Muscle of leg (tissue), 11 donors: ENCODE results near the gene PRDM16. TPM values are rescaled to one million over a fixed set of nuclear protein-coding genes. Genes with fewer than 3 reads are reported as not detected.

Experiments
- DNase-seq: peaks from one replicate; pipeline ENCODE4 v3.0.0; 2013
- H3K27ac ChIP-seq: one replicate; pipeline ENCODE4 v1.5.1; 2013; ENCODE audit warnings: mild to moderate bottlenecking, low read length, control low read depth
- H3K27me3 ChIP-seq: one replicate; pipeline ENCODE4 v1.6.1; 2013; ENCODE audit warnings: low read length; ENCODE audit not compliant: control insufficient read depth, insufficient read depth
- H3K36me3 ChIP-seq: one replicate; pipeline ENCODE4 v1.6.1; 2013; ENCODE audit warnings: low read length; ENCODE audit not compliant: control insufficient read depth, insufficient read depth
- H3K4me1 ChIP-seq: one replicate; pipeline ENCODE4 v1.6.1; 2013; ENCODE audit warnings: low read length; ENCODE audit not compliant: control insufficient read depth, insufficient read depth
- H3K4me3 ChIP-seq: one replicate; pipeline ENCODE4 v1.5.1; 2013; ENCODE audit warnings: low read length, control low read depth
- H3K9me3 ChIP-seq: replicated peaks from 2 replicates; pipeline ENCODE4 v1.6.1; 2013; ENCODE audit warnings: low read depth, low read length; ENCODE audit not compliant: control insufficient read depth
- WGBS: methylation state at CpG from one replicate; pipeline ENCODE4 v1.1.5; 2013; ENCODE audit warnings: missing lambda C conversion rate; ENCODE audit not compliant: insufficient coverage; 5-methylcytosine and 5-hydroxymethylcytosine counted together
- polyA plus RNA-seq, 8 donors: library from polyadenylated mRNA; unstranded; fragments of 120-200 nt; gene quantifications; one replicate each; pipeline versions ENCODE4 v1.2.1 to v1.2.3, GENCODE V29; 2013; ENCODE audit warnings: inconsistent platforms in 1 of 8, low replicate concordance in 1 of 8; ENCODE audit not compliant: insufficient read length in 8 of 8, insufficient read depth in 1 of 8
- total RNA-seq: library from RNA; stranded (reverse); fragments of 120-200 nt; gene quantifications from one replicate; pipeline ENCODE4 v1.2.4, GENCODE V29; 2013

The PRDM16 gene
- total and polyA plus RNA-seq, 9 donors: 0.43 to 1.9 (median 0.95) TPM

- H3K27ac ChIP-seq: no peak overlapping the region
- peaks cover 13% of the 10 kb centered on the region for H3K27me3 ChIP-seq
- H3K36me3 ChIP-seq: no peaks in the 10 kb centered on the region
- H3K4me1 ChIP-seq: peaks cover 37% of the 10 kb centered on the region
- no peak for DNase-seq
- 71% methylated on average over 24 of the region's 34 CpGs for WGBS
- no peak overlapping the region for H3K4me3 ChIP-seq
- peaks cover 5% of the 10 kb centered on the region for H3K9me3 ChIP-seq
Observed at GRCh38 chr1:3349161-3349967, 280.4 kb downstream of the PRDM16 start.

GRCh38 chr1:3349968-3350299 lies 280.9 kb downstream of the PRDM16 start:
- peaks cover under 1% of the 10 kb centered on the region for H3K9me3 ChIP-seq
- peaks cover 11% of the 10 kb centered on the region for H3K27me3 ChIP-seq
- no CpG with 5 or more reads among the region's 3 CpGs for WGBS
- no peaks in the 10 kb centered on the region for H3K36me3 ChIP-seq
- DNase-seq: no peak
- H3K27ac ChIP-seq: no peak overlapping the region
- H3K4me1 ChIP-seq: peaks cover 37% of the 10 kb centered on the region
- no peak overlapping the region for H3K4me3 ChIP-seq

- Histone ChIP-seq H3K27ac (peak overlapping the region; percentile 42), H3K27me3 (peaks cover 11% of the 10 kb centered on the region), H3K36me3 (no peaks in the 10 kb centered on the region), H3K4me1 (peaks cover 37% of the 10 kb centered on the region), H3K4me3 (no peak overlapping the region), H3K9me3 (no peaks in the 10 kb centered on the region)
- 37% methylated on average over 17 of the region's 20 CpGs for WGBS
- peak; percentile 67 for DNase-seq
Observed at GRCh38 chr1:3350506-3351261, 281.7 kb downstream of the PRDM16 start.

- no peaks in the 10 kb centered on the region for H3K36me3 ChIP-seq
- H3K27me3 ChIP-seq: peaks cover 16% of the 10 kb centered on the region
- H3K4me3 ChIP-seq: no peak overlapping the region
- 25% methylated on average over 7 of the region's 11 CpGs for WGBS
- H3K9me3 ChIP-seq: no peaks in the 10 kb centered on the region
- no peak for DNase-seq
- H3K27ac ChIP-seq: no peak overlapping the region
- peaks cover 37% of the 10 kb centered on the region for H3K4me1 ChIP-seq
Observed at GRCh38 chr1:3351449-3352298, 282.7 kb downstream of the PRDM16 start.

- Histone ChIP-seq H3K4me1 (peaks cover 37% of the 10 kb centered on the region), H3K27ac (no peak overlapping the region), H3K27me3 (peaks cover 20% of the 10 kb centered on the region), H3K9me3 (no peaks in the 10 kb centered on the region), H3K36me3 (no peaks in the 10 kb centered on the region), H3K4me3 (no peak overlapping the region)
- peak; percentile 67 for DNase-seq
- 14% methylated on average over 22 of the region's 30 CpGs for whole genome bisulfite sequencing
Observed at GRCh38 chr1:3352299-3352951, 283.4 kb downstream of the PRDM16 start.

GRCh38 chr1:3352952-3353331 lies 283.9 kb downstream of the PRDM16 start:
- H3K4me1 ChIP-seq: peaks cover 37% of the 10 kb centered on the region
- DNase-seq: peak; percentile 75
- H3K36me3 ChIP-seq: no peaks in the 10 kb centered on the region
- H3K27me3 ChIP-seq: peaks cover 25% of the 10 kb centered on the region
- 26% methylated on average over 12 of the region's 13 CpGs for WGBS
- no peak overlapping the region for H3K4me3 ChIP-seq
- no peak overlapping the region for H3K27ac ChIP-seq
- no peaks in the 10 kb centered on the region for H3K9me3 ChIP-seq

GRCh38 chr1:3353876-3354275 lies 284.9 kb downstream of the PRDM16 start:
- peaks cover 29% of the 10 kb centered on the region for H3K27me3 ChIP-seq

GRCh38 chr1:3355089-3355488 lies 286.1 kb downstream of the PRDM16 start:
- WGBS: 78% methylated on average over 7 of the region's 8 CpGs
- no peaks in the 10 kb centered on the region for H3K9me3 ChIP-seq
- no peak for DNase-seq
- no peak overlapping the region for H3K4me3 ChIP-seq
- peaks cover 38% of the 10 kb centered on the region for H3K27me3 ChIP-seq
- peaks cover 32% of the 10 kb centered on the region for H3K4me1 ChIP-seq
- H3K27ac ChIP-seq: no peak overlapping the region
- H3K36me3 ChIP-seq: no peaks in the 10 kb centered on the region

More at GRCh38 chr1:3353876-3354275, 284.9 kb downstream of the PRDM16 start:
- DNase-seq: no peak
- no peak overlapping the region for H3K27ac ChIP-seq
- no peaks in the 10 kb centered on the region for H3K9me3 ChIP-seq
- peaks cover 37% of the 10 kb centered on the region for H3K4me1 ChIP-seq
- 100% methylated on average over 3 of the region's 8 CpGs for WGBS
- H3K4me3 ChIP-seq: no peak overlapping the region
- H3K36me3 ChIP-seq: no peaks in the 10 kb centered on the region

- no peak for DNase-seq
- H3K27ac ChIP-seq: no peak overlapping the region
- 77% methylated on average over 22 of the region's 37 CpGs for WGBS
- H3K27me3 ChIP-seq: peaks cover 40% of the 10 kb centered on the region
- no peaks in the 10 kb centered on the region for H3K36me3 ChIP-seq
- H3K4me3 ChIP-seq: no peak overlapping the region
- no peaks in the 10 kb centered on the region for H3K9me3 ChIP-seq
- peaks cover 21% of the 10 kb centered on the region for H3K4me1 ChIP-seq
Observed at GRCh38 chr1:3355894-3356826, 287.2 kb downstream of the PRDM16 start.
